A549 (cell line): Measurements from ENCODE around the gene NRXN2. TPM values are rescaled to one million over a fixed set of nuclear protein-coding genes. Genes with fewer than 3 reads are reported as not detected.

Source experiments
- ATAC-seq, 2 experiments: fragments of 200-7000 bp in 1 of 2; fragments of >200 bp in 1 of 2; cut with Nextera tagmentation in 1 of 2; cut with Tn5 transposase in 1 of 2; 3 replicates each; pipeline versions ENCODE4 v1.8.0 to v1.9.1; 2018 to 2020; ENCODE audit warnings: mild to moderate bottlenecking in 1 of 2, moderate library complexity in 1 of 2
- CTCF ChIA-PET: fragments of 300-600 bp; sonication (Branson Sonifier 250); formaldehyde crosslinking; extraction: SDS; loops from one replicate; lab custom pipeline; 2021; ENCODE audit warnings: antibody characterized with exemption, inconsistent platforms; lab: Yijun Ruan, JAX
- POLR2A ChIA-PET: fragments of 350-600 bp; formaldehyde crosslinking; extraction: SDS; loops from one replicate; lab custom pipeline; 2021; ENCODE audit warnings: antibody characterized with exemption, inconsistent platforms; lab: Yijun Ruan, JAX
- DNase-seq, 2 experiments: peaks; one replicate each; pipeline versions ENCODE4 v3.0.0 to v3.0.0-alpha.2; 2011 to 2016; ENCODE audit warnings: low read depth in 1 of 2, low spot score in 1 of 2
- FAIRE-seq: peaks from 2 replicates; lab custom pipeline; 2011; peaks lifted over from hg19 to GRCh38; lab: Jason Lieb, UNC
- H3K27ac ChIP-seq, 2 experiments: fragments of >200 bp; sonication (Bioruptor Twin); formaldehyde crosslinking; 3 replicates each; pipeline ENCODE4 v1.5.1; 2016 to 2017
- H3K4me1 ChIP-seq: fragments of >200 bp; sonication (Bioruptor Twin); formaldehyde crosslinking; 3 replicates; pipeline ENCODE4 v1.6.1; 2016
- H3K4me2 ChIP-seq: fragments of >200 bp; sonication (Bioruptor Twin); formaldehyde crosslinking; 3 replicates; pipeline ENCODE4 v1.6.1; 2016
- H3K4me3 ChIP-seq: fragments of >200 bp; sonication (Bioruptor Twin); formaldehyde crosslinking; 3 replicates; pipeline ENCODE4 v1.5.1; 2016
- H3K9me3 ChIP-seq: fragments of >200 bp; sonication (Bioruptor Twin); formaldehyde crosslinking; 3 replicates; pipeline ENCODE4 v1.6.1; 2016
- BHLHE40 ChIP-seq: IDR thresholded peaks from 2 replicates; pipeline ENCODE4 v1.6.1; 2012; ENCODE audit warnings: low read depth, low read length, inconsistent platforms
- CBX2 ChIP-seq: fragments of 200-600 bp; sonication (generic); IDR thresholded peaks from 2 replicates; pipeline ENCODE4 v1.6.1; 2016; ENCODE audit warnings: low read depth, mild to moderate bottlenecking, borderline replicate concordance
- CEBPB ChIP-seq, 2 experiments: fragments of >200 bp in 1 of 2; sonication (Bioruptor Twin) in 1 of 2; formaldehyde crosslinking in 1 of 2; IDR thresholded peaks; 2 replicates each; pipeline ENCODE4 v1.6.1; 2012 to 2016
- CTCF ChIP-seq: fragments of >200 bp; sonication (Bioruptor Twin); formaldehyde crosslinking; IDR thresholded peaks from 3 replicates; pipeline ENCODE4 v1.5.1; 2016
- ELK1 ChIP-seq: fragments of 150-350 bp; IDR thresholded peaks from 2 replicates; pipeline ENCODE4 v1.6.1; 2014; ENCODE audit warnings: low read depth, mild to moderate bottlenecking, low read length
- FOSB ChIP-seq: fragments of 250-450 bp; sonication (Bioruptor Pico); IDR thresholded peaks from 2 replicates; pipeline ENCODE4 v1.5.0; 2020; ENCODE audit warnings: mild to moderate bottlenecking, moderate library complexity
- FOSL2 ChIP-seq, 2 experiments: fragments of 450-650 bp in 1 of 2; fragments of >200 bp in 1 of 2; sonication (Bioruptor Twin) in 1 of 2; formaldehyde crosslinking; IDR thresholded peaks; 2 replicates each; pipeline versions ENCODE4 v1.5.0 to v1.6.1; 2016 to 2020; ENCODE audit warnings: mild to moderate bottlenecking in 1 of 2, moderate library complexity in 1 of 2
- HES2 ChIP-seq: fragments of >200 bp; sonication (Bioruptor Twin); formaldehyde crosslinking; IDR thresholded peaks from 2 replicates; pipeline ENCODE4 v1.6.1; 2016
- HEYL ChIP-seq: fragments of 250-450 bp; sonication (Bioruptor Pico); IDR thresholded peaks from 2 replicates; pipeline ENCODE4 v1.8.0; 2021; ENCODE audit warnings: mild to moderate bottlenecking, moderate library complexity
- HOXA7 ChIP-seq: fragments of 250-450 bp; sonication (Bioruptor Pico); IDR thresholded peaks from 2 replicates; pipeline ENCODE4 v1.5.0; 2020; ENCODE audit warnings: mild to moderate bottlenecking, moderate library complexity
- HOXB13 ChIP-seq: fragments of 250-450 bp; sonication (Bioruptor Pico); IDR thresholded peaks from 2 replicates; pipeline ENCODE4 v1.5.0; 2020; ENCODE audit warnings: low read depth, mild to moderate bottlenecking, moderate library complexity
- HOXB5 ChIP-seq: fragments of 250-450 bp; sonication (Bioruptor Pico); IDR thresholded peaks from 2 replicates; pipeline ENCODE4 v1.5.0; 2020; ENCODE audit warnings: mild to moderate bottlenecking, moderate library complexity
- JUN ChIP-seq, 2 experiments: fragments of >200 bp; sonication (Bioruptor Twin); formaldehyde crosslinking; IDR thresholded peaks; 2 replicates in 1 of 2; 3 replicates in 1 of 2; pipeline ENCODE4 v1.6.1; 2016 to 2017
- JUNB ChIP-seq: fragments of >200 bp; sonication (Bioruptor Twin); formaldehyde crosslinking; IDR thresholded peaks from 2 replicates; pipeline ENCODE4 v1.6.1; 2016
- KDM5A ChIP-seq: fragments of 200-600 bp; sonication (generic); IDR thresholded peaks from 2 replicates; pipeline ENCODE4 v1.6.1; 2016; ENCODE audit warnings: antibody characterized with exemption, mild to moderate bottlenecking
- MAFK ChIP-seq: fragments of 450-650 bp; IDR thresholded peaks from 2 replicates; pipeline ENCODE4 v1.6.1; 2014; ENCODE audit not compliant: partially characterized antibody
- MAZ ChIP-seq: fragments of 150-350 bp; IDR thresholded peaks from 2 replicates; pipeline ENCODE4 v1.6.1; 2014; ENCODE audit warnings: antibody characterized with exemption, low read depth, low read length, borderline replicate concordance
- MYC ChIP-seq: IDR thresholded peaks from 2 replicates; pipeline ENCODE4 v1.6.1; 2012; ENCODE audit warnings: mild to moderate bottlenecking, inconsistent platforms, low read length, improper control_type of control experiment, borderline replicate concordance
- PBX3 ChIP-seq: IDR thresholded peaks from 2 replicates; pipeline ENCODE4 v1.6.1; 2012
- RARB ChIP-seq: fragments of 250-450 bp; sonication (Bioruptor Pico); IDR thresholded peaks from 2 replicates; pipeline ENCODE4 v1.8.0; 2021; ENCODE audit warnings: mild to moderate bottlenecking, moderate library complexity
- SMC3 ChIP-seq: fragments of >200 bp; sonication (Bioruptor Twin); formaldehyde crosslinking; IDR thresholded peaks from 3 replicates; pipeline ENCODE4 v1.6.1; 2018; ENCODE audit warnings: inconsistent platforms
- TFCP2L1 ChIP-seq: fragments of 250-450 bp; sonication (Bioruptor Pico); IDR thresholded peaks from 2 replicates; pipeline ENCODE4 v1.5.0; 2021; ENCODE audit warnings: mild to moderate bottlenecking
- ZSCAN20 ChIP-seq: fragments of 250-450 bp; sonication (Bioruptor Pico); IDR thresholded peaks from 2 replicates; pipeline ENCODE4 v1.8.0; 2022; ENCODE audit warnings: mild to moderate bottlenecking, moderate library complexity
- WGBS: methylation state at CpG from one replicate; pipeline ENCODE4 v1.1.6; 2017; ENCODE audit errors: missing lambda C conversion rate; 5-methylcytosine and 5-hydroxymethylcytosine counted together
- polyA plus RNA-seq, 4 experiments: library from polyadenylated mRNA; depleted of rRNA in 3 of 4; stranded (reverse); fragments of >200 nt; fragmentation: RNase III in 1 of 4; extraction: RNeasy Plus Mini Kit Qiagen cat#74134 plus additional on column Dnase treatment in 1 of 4; gene quantifications; 2 replicates in 3 of 4; 3 replicates in 1 of 4; pipeline ENCODE4 v1.2.3, GENCODE V29; 2011 to 2017

The NRXN2 gene
- polyA plus RNA-seq, 2 of the 4 experiments (the other 2 are of a cell fraction), result 0.04 TPM; not detected in 1

- ATAC-seq (no peak), FAIRE-seq (no peak), DNase-seq (no peak)
- ChIA-PET POLR2A (interaction anchor here (0.6 kb wide), 1 partner anchor 49 kb away, joined by 4 read pairs; no protein-coding TSS in a partner anchor), CTCF (no interaction called here)
- no peak overlapping the region for H3K27ac ChIP-seq
- peaks cover 13% of the 10 kb centered on the region for H3K9me3 ChIP-seq
- no peak overlapping the region for H3K4me3 ChIP-seq
- TF ChIP-seq HOXA7 (no peak), RARB (no peak), HEYL (CRISPR knock-in tag) (no peak), HOXB5 (CRISPR knock-in tag) (no peak)
- no peaks in the 10 kb centered on the region for H3K4me1 ChIP-seq
- H3K4me2 ChIP-seq, result no peak overlapping the region
Measured at GRCh38 chr11:64586366-64586765, 136.6 kb downstream of the NRXN2 start.

- no peak for DNase-seq
- WGBS, result 63% methylated on average over 8 of the region's 8 CpGs
- FAIRE-seq, result no peak
Measured at GRCh38 chr11:64585150-64585549, 137.8 kb downstream of the NRXN2 start.

GRCh38 chr11:64583296-64584262 lies 139.4 kb downstream of the NRXN2 start:
- TF ChIP-seq TFCP2L1 (CRISPR knock-in tag), result no peak
- TF ChIP-seq CEBPB (IDR thresholded peaks at IDR 0.05), result no peak
- no peak for TF ChIP-seq FOSL2 (IDR thresholded peaks at IDR 0.05)
- TF ChIP-seq FOSL2 (CRISPR knock-in tag; IDR thresholded peaks at IDR 0.05), result no peak
- no peak for TF ChIP-seq MYC
- no peak for TF ChIP-seq JUNB
- no peak for TF ChIP-seq FOSB (CRISPR knock-in tag)
- TF ChIP-seq JUN (IDR thresholded peaks at IDR 0.05), result no peak
- no peak for TF ChIP-seq HOXB13 (CRISPR knock-in tag)
- TF ChIP-seq MAFK, result no peak
- TF ChIP-seq SMC3, result no peak
- no peak for TF ChIP-seq HOXB5 (CRISPR knock-in tag)
- TF ChIP-seq PBX3, result no peak
- no peak for TF ChIP-seq KDM5A
- no peak for TF ChIP-seq MAZ
- TF ChIP-seq ZSCAN20 (CRISPR knock-in tag), result no peak
- TF ChIP-seq CBX2, result no peak
- no peak for TF ChIP-seq ELK1
- TF ChIP-seq BHLHE40, result no peak
- TF ChIP-seq CTCF, result no peak
- Histone ChIP-seq H3K27ac (peak overlapping the region in 1 of 2 experiments; percentile 58; a peak in 2 of 6 replicates), H3K4me2 (no peak overlapping the region), H3K4me3 (no peak overlapping the region), H3K4me1 (no peaks in the 10 kb centered on the region), H3K9me3 (peaks cover 4% of the 10 kb centered on the region; the same call in 1 of the 3 replicates)
- WGBS, result 75% methylated on average over 28 of the region's 28 CpGs
- ChIA-PET POLR2A (no interaction called here), CTCF (interaction anchor here (0.7 to 1.9 kb wide), 4 partner anchors 15 to 134 kb away, joined by 3 to 5 read pairs (median 3); no protein-coding TSS in a partner anchor)
- ATAC-seq (peak; percentile 27 to 66; a peak in 4 of 6 replicates), FAIRE-seq (no peak), DNase-seq (no peak)

More at GRCh38 chr11:64585150-64585549, 137.8 kb downstream of the NRXN2 start:
- ATAC-seq, result no peak
- Histone ChIP-seq H3K4me3 (no peak overlapping the region), H3K27ac (no peak overlapping the region), H3K4me1 (no peaks in the 10 kb centered on the region), H3K9me3 (peaks cover 13% of the 10 kb centered on the region), H3K4me2 (no peak overlapping the region)
- ChIA-PET CTCF (interaction anchor here (1.1 to 1.6 kb wide), 2 partner anchors 37 to 103 kb away, joined by 3 read pairs; no protein-coding TSS in a partner anchor), POLR2A (no interaction called here)
- TF ChIP-seq HES2, result no peak
